K562 (cell line): ENCODE measurements around the gene NDUFS8. TPM values are rescaled to one million over a fixed set of nuclear protein-coding genes. Genes with fewer than 3 reads are reported as not detected.

ENCODE experiments used
- ETV1 ChIP-seq: fragments of 450-650 bp; conservative IDR thresholded peaks from 2 replicates; pipeline ENCODE4 v1.6.1; 2016; ENCODE audit warnings: missing genetic modification characterization, control low read depth, low read depth, missing compliant biosample characterization
- EZH2 ChIP-seq: IDR thresholded peaks from 2 replicates; pipeline ENCODE4 v1.6.1; 2012; ENCODE audit warnings: low read depth, mild to moderate bottlenecking, inconsistent platforms, low read length, borderline replicate concordance
- FUS ChIP-seq: fragments of 200-400 bp; formaldehyde crosslinking; optimal IDR thresholded peaks from 2 replicates; pipeline ENCODE3; 2017; ENCODE audit warnings: low read depth, low read length
- GATA2 ChIP-seq: sonication (generic); formaldehyde crosslinking; IDR thresholded peaks from 2 replicates; pipeline ENCODE4 v1.4.0; 2020; ENCODE audit warnings: mild to moderate bottlenecking, missing genetic modification reagents
- HDAC8 ChIP-seq: fragments of 450-650 bp; IDR thresholded peaks from 2 replicates; pipeline ENCODE4 v1.6.1; 2016; ENCODE audit warnings: mild to moderate bottlenecking, missing genetic modification characterization, moderate library complexity, missing compliant biosample characterization
- HNRNPLL ChIP-seq: fragments of 200-400 bp; formaldehyde crosslinking; IDR thresholded peaks from 2 replicates; pipeline ENCODE4 v1.6.1; 2017; ENCODE audit warnings: low read length, low read depth, mild to moderate bottlenecking; ENCODE audit not compliant: poor library complexity, severe bottlenecking
- KDM1A ChIP-seq, 2 experiments: fragments of 450-650 bp; IDR thresholded peaks; 2 replicates each; pipeline ENCODE4 v1.6.1; 2016; ENCODE audit warnings: mild to moderate bottlenecking in 2 of 2
- POLR2B ChIP-seq: fragments of 450-650 bp; IDR thresholded peaks from 2 replicates; pipeline ENCODE4 v1.6.1; 2018; ENCODE audit warnings: low read depth; ENCODE audit not compliant: partially characterized antibody
- RBBP5 ChIP-seq: fragments of 200-600 bp; sonication (generic); IDR thresholded peaks from 2 replicates; pipeline ENCODE4 v1.6.1; 2012; ENCODE audit warnings: borderline replicate concordance, mild to moderate bottlenecking, low read length, control low read depth, inconsistent platforms; ENCODE audit not compliant: insufficient read depth, poor library complexity, severe bottlenecking
- TCFL5 ChIP-seq: fragments of 250-450 bp; sonication (Bioruptor Pico); conservative IDR thresholded peaks from 2 replicates; pipeline ENCODE4 v1.6.1; 2021; ENCODE audit warnings: mild to moderate bottlenecking, moderate library complexity, matching md5 sums
- ZNF12 ChIP-seq: sonication (generic); formaldehyde crosslinking; IDR thresholded peaks from 2 replicates; pipeline ENCODE4 v1.4.0; 2020; ENCODE audit warnings: mild to moderate bottlenecking, missing genetic modification reagents
- ZNF146 ChIP-seq: IDR thresholded peaks from one replicate; pipeline ENCODE4 v1.6.1; 2018; ENCODE audit warnings: missing compliant biosample characterization; ENCODE audit not compliant: unreplicated experiment
- ZNF79 ChIP-seq: fragments of 250-450 bp; sonication (Bioruptor Pico); IDR thresholded peaks from 2 replicates; pipeline ENCODE4 v1.4.0; 2020; ENCODE audit warnings: low read depth, mild to moderate bottlenecking, moderate library complexity
- ZSCAN29 ChIP-seq: fragments of 450-650 bp; IDR thresholded peaks from 2 replicates; pipeline ENCODE4 v1.6.1; 2017
- polyA plus RNA-seq, 8 experiments: library from polyadenylated mRNA; depleted of rRNA in 4 of 8; stranded (reverse) in 5 of 8; unstranded in 3 of 8; fragments of >200 nt; fragmentation: Nextera tagmentation in 2 of 8; fragmentation: Illumina TruSeq in 1 of 8; extraction: Ambion mirVana in 2 of 8; extraction: Trizol in 1 of 8; gene quantifications; 2 replicates each; pipeline versions ENCODE4 v1.2.1 to v1.2.3, GENCODE V29; 2011 to 2014; ENCODE audit warnings: inconsistent platforms in 1 of 8, missing spikeins in 1 of 8
- total RNA-seq, 7 experiments: library from RNA; depleted of rRNA in 6 of 7; stranded (reverse); fragments of >200 nt in 6 of 7; fragmentation: Illumina TruSeq in 2 of 7; extraction: Trizol in 2 of 7; gene quantifications; 2 replicates each; pipeline versions ENCODE4 v1.2.1 to v1.2.3, GENCODE V29; 2011 to 2021; ENCODE audit warnings: low replicate concordance in 1 of 7
- TF ChIP-seq, protein P1 (sequence below): sonication (generic); formaldehyde crosslinking; IDR thresholded peaks from 2 replicates; pipeline ENCODE4 v1.8.1; 2023; ENCODE audit warnings: mild to moderate bottlenecking, missing genetic modification reagents
- TF ChIP-seq, protein P2 (sequence below): fragments of 450-650 bp; IDR thresholded peaks from 2 replicates; pipeline ENCODE4 v1.6.1; 2016; ENCODE audit warnings: missing biosample characterization, missing genetic modification characterization
- TF ChIP-seq, protein P3 (sequence below): fragments of 450-650 bp; formaldehyde crosslinking; IDR thresholded peaks from 2 replicates; pipeline ENCODE4 v1.4.0; 2020; ENCODE audit warnings: mild to moderate bottlenecking, moderate library complexity
- TF ChIP-seq, protein P4 (sequence below), 3 experiments: fragments of 200-800 bp in 1 of 3; sonication (Bioruptor generic) in 1 of 3; sonication (generic) in 1 of 3; formaldehyde crosslinking in 1 of 3; IDR thresholded peaks; 2 replicates each; pipeline versions ENCODE4 v1.6.1 to v1.8.0; 2016 to 2022; ENCODE audit warnings: mild to moderate bottlenecking in 2 of 3, missing compliant biosample characterization in 2 of 3, missing genetic modification characterization in 2 of 3, missing genetic modification reagents in 1 of 3
- TF ChIP-seq, protein P5 (sequence below): sonication (generic); formaldehyde crosslinking; IDR thresholded peaks from 2 replicates; pipeline ENCODE4 v1.8.1; 2023; ENCODE audit warnings: mild to moderate bottlenecking, missing genetic modification reagents

The NDUFS8 gene
- total and polyA plus RNA-seq, 9 of the 15 experiments (the other 6 are each of a cell fraction or from before 2014, with no cell fraction given), result 36.5 to 351 (median 101) TPM

DNA sequence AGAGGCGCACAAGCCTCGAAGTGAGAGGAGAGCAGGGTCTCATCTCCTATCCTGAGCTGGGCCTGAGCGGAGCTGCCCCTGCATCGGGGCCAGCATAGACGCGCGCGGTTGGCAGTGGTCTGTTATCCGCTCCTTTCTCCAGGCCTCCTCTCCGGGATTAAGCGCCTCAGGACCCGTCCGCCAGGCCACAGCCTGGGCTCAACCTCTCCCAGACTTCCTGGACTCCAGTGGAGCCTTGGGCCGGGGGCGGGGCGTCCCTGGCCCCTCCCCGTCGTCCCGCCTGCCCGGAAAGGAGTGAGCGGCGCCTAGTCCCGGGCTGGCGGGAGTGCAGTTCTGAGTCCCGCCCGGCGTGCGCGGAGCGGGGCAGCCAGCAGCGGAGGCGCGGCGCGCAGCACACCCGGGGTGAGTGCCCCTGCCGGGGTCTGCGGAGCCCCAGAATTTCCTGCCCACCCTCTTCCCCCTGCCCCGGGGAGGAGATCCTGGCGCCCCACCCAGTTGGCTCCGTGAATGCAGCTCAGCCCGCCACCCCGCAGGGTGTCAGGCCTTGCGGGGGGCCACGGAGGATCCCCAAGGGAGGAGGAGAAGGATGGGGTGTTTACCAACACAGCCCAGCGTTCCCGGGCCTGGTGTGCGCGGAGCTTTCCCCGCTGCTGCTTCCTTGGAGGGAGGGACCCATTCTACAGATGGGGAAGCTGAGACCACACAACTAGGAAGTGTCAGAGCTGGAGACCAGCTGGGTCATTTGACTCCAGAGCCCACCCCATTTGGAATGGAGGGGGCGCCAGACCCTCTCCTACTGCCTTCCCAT is 8.4 kb downstream of the NDUFS8 start, which contains the start of gene TCIRG1 (continued):
- TF ChIP-seq FUS (no peak), EZH2 (no peak), HNRNPLL (peak; percentile 38), KDM1A (IDR thresholded peaks at IDR 0.05) (peak; percentile 96 to 98), GATA2 (CRISPR knock-in tag) (no peak), RBBP5 (no peak), ZNF146 (CRISPR knock-in tag) (no peak), ETV1 (tag) (no peak; the same call in none of the 2 replicates), POLR2B (peak; percentile 84), HDAC8 (tag) (no peak), TCFL5 (CRISPR knock-in tag) (no peak), ZSCAN29 (peak; percentile 87), ZNF79 (no peak), ZNF12 (CRISPR knock-in tag) (no peak)
- TF ChIP-seq, protein P1, sequence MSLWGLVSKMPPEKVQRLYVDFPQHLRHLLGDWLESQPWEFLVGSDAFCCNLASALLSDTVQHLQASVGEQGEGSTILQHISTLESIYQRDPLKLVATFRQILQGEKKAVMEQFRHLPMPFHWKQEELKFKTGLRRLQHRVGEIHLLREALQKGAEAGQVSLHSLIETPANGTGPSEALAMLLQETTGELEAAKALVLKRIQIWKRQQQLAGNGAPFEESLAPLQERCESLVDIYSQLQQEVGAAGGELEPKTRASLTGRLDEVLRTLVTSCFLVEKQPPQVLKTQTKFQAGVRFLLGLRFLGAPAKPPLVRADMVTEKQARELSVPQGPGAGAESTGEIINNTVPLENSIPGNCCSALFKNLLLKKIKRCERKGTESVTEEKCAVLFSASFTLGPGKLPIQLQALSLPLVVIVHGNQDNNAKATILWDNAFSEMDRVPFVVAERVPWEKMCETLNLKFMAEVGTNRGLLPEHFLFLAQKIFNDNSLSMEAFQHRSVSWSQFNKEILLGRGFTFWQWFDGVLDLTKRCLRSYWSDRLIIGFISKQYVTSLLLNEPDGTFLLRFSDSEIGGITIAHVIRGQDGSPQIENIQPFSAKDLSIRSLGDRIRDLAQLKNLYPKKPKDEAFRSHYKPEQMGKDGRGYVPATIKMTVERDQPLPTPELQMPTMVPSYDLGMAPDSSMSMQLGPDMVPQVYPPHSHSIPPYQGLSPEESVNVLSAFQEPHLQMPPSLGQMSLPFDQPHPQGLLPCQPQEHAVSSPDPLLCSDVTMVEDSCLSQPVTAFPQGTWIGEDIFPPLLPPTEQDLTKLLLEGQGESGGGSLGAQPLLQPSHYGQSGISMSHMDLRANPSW (CRISPR knock-in tag), result no peak
- TF ChIP-seq, protein P2, sequence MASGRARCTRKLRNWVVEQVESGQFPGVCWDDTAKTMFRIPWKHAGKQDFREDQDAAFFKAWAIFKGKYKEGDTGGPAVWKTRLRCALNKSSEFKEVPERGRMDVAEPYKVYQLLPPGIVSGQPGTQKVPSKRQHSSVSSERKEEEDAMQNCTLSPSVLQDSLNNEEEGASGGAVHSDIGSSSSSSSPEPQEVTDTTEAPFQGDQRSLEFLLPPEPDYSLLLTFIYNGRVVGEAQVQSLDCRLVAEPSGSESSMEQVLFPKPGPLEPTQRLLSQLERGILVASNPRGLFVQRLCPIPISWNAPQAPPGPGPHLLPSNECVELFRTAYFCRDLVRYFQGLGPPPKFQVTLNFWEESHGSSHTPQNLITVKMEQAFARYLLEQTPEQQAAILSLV (tag), result no peak
- TF ChIP-seq, protein P3, sequence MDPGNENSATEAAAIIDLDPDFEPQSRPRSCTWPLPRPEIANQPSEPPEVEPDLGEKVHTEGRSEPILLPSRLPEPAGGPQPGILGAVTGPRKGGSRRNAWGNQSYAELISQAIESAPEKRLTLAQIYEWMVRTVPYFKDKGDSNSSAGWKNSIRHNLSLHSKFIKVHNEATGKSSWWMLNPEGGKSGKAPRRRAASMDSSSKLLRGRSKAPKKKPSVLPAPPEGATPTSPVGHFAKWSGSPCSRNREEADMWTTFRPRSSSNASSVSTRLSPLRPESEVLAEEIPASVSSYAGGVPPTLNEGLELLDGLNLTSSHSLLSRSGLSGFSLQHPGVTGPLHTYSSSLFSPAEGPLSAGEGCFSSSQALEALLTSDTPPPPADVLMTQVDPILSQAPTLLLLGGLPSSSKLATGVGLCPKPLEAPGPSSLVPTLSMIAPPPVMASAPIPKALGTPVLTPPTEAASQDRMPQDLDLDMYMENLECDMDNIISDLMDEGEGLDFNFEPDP (CRISPR knock-in tag), result no peak
- TF ChIP-seq, protein P4, sequence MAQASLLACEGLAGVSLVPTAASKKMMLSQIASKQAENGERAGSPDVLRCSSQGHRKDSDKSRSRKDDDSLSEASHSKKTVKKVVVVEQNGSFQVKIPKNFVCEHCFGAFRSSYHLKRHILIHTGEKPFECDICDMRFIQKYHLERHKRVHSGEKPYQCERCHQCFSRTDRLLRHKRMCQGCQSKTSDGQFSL (CRISPR knock-in tag; IDR thresholded peaks at IDR 0.05), result no peak
- TF ChIP-seq, protein P4 (tag; IDR thresholded peaks at IDR 0.05), result no peak
- TF ChIP-seq, protein P5, sequence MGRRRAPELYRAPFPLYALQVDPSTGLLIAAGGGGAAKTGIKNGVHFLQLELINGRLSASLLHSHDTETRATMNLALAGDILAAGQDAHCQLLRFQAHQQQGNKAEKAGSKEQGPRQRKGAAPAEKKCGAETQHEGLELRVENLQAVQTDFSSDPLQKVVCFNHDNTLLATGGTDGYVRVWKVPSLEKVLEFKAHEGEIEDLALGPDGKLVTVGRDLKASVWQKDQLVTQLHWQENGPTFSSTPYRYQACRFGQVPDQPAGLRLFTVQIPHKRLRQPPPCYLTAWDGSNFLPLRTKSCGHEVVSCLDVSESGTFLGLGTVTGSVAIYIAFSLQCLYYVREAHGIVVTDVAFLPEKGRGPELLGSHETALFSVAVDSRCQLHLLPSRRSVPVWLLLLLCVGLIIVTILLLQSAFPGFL (CRISPR knock-in tag), result no peak
